ENCODE data around the gene PHF12.

GRCh38 chr17:28926366-28926765 is 25.0 kb downstream of the PHF12 start:
- TF ChIP-seq POLR2A (IDR thresholded peaks at IDR 0.05; ENCODE audit: low read depth, low read length): no peak
- no peak for TF ChIP-seq POLR2AphosphoS5 (IDR thresholded peaks at IDR 0.05; ENCODE audit: low read depth, low read length)
- no peak for TF ChIP-seq SPI1 (IDR thresholded peaks at IDR 0.05; ENCODE audit: low read depth, low read length)
- no peak for TF ChIP-seq TAF1 (IDR thresholded peaks at IDR 0.05; ENCODE audit: low read depth, low read length)
